Spleen (tissue), 7 donors: Measurements from ENCODE around the gene RAD54L.
A peak's percentile ranks its signal among the peaks of the same experiment; 100 is the strongest.

Experiments
- POLR2A ChIP-seq, 3 donors: fragments of 450-650 bp; IDR thresholded peaks; one replicate each; pipeline ENCODE4 v1.5.1; 2017; ENCODE audit warnings: antibody characterized with exemption in 3 of 3, mild to moderate bottlenecking in 1 of 3
- POLR2AphosphoS5 ChIP-seq, 3 donors: sonication (generic); formaldehyde crosslinking; IDR thresholded peaks; one replicate each; pipeline ENCODE4 v1.5.1; 2017; ENCODE audit warnings: antibody characterized with exemption in 3 of 3
- TF ChIP-seq, protein P1 (sequence below), 11 experiments: fragments of 200-600 bp in 7 of 11; fragments of 450-650 bp in 4 of 11; sonication (generic) in 4 of 11; IDR thresholded peaks in 8 of 11; conservative IDR thresholded peaks in 3 of 11; 1 replicate in 7 of 11; 2 replicates in 4 of 11; pipeline versions ENCODE4 v1.4.0 to v1.8.0; 2016 to 2021; ENCODE audit warnings: antibody characterized with exemption in 11 of 11, inconsistent platforms in 4 of 11, mild to moderate bottlenecking in 1 of 11
- donor health status: DM: no; HTN: no; CAD: no; lungs with moderate emphysema.
- donor health status: DM: no; HTN: no; CAD: no.
- donor health status: DM: no; HTN: no; CAD: no.

DNA sequence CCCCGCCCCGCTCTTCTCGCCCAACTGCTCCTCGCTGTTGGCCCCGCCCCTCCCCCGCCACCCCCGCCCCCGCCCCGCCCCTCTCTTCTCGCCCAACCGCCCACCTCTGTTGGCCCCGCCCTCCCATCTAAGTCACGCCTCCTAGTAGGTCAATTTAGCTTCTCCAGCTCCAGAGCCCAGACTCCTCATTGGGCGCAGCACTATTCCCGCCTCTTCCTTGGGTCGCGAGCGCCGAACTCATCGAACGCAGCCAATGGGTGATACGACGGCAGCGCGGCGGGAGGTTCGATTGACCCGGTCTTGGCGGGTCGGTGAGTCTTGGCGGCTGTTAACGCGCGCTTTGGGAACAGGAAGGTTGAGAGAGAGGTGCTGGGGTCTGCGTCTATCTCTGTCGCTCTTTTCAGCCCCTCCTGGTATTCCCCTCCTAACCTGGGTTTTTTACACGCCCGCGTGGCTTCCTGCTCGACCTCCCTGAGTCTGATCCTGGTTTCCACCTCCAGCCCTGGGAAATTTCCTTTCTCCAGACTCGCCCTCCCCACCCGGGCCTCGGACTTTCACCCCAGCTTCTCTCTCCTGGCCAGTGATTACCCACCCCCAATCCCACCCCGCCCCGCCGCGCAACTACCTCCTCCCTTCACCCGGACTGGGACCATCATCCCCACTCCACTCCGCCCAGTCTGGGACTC is at the start of gene RAD54L:
- TF ChIP-seq, protein P1, sequence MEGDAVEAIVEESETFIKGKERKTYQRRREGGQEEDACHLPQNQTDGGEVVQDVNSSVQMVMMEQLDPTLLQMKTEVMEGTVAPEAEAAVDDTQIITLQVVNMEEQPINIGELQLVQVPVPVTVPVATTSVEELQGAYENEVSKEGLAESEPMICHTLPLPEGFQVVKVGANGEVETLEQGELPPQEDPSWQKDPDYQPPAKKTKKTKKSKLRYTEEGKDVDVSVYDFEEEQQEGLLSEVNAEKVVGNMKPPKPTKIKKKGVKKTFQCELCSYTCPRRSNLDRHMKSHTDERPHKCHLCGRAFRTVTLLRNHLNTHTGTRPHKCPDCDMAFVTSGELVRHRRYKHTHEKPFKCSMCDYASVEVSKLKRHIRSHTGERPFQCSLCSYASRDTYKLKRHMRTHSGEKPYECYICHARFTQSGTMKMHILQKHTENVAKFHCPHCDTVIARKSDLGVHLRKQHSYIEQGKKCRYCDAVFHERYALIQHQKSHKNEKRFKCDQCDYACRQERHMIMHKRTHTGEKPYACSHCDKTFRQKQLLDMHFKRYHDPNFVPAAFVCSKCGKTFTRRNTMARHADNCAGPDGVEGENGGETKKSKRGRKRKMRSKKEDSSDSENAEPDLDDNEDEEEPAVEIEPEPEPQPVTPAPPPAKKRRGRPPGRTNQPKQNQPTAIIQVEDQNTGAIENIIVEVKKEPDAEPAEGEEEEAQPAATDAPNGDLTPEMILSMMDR (IDR thresholded peaks at IDR 0.05 in 8 of 11, conservative IDR thresholded peaks at IDR 0.05 in 3 of 11), result no peak
- TF ChIP-seq POLR2A (IDR thresholded peaks at IDR 0.05) (no peak), POLR2AphosphoS5 (IDR thresholded peaks at IDR 0.05) (peak; percentile 83 to 89 (median 87))
